ENCODE data around the gene TAX1BP3.

TAX1BP3 gene

GRCh38 chr17:3691617-3692067, 23.3 kb upstream of the TAX1BP3 start:
- no peak overlapping the region for H2BK120ac ChIP-seq (ENCODE audit: low read depth, low read length)
- H3K4me2 ChIP-seq (ENCODE audit: low read length, poor library complexity, severe bottlenecking) = no peak overlapping the region
- DNase-seq = no peak
- no peak overlapping the region for H3K23ac ChIP-seq (ENCODE audit: low read length in 2 of 2)
- H3K4me3 ChIP-seq (ENCODE audit: insufficient read depth in 1 of 2, low read depth in 1 of 2, low read length in 2 of 2) = no peak overlapping the region
- no peak overlapping the region for H4K91ac ChIP-seq (ENCODE audit: low read length)
- H3K27me3 ChIP-seq (ENCODE audit: control insufficient read depth in 1 of 2, insufficient read depth in 1 of 2, low read length in 2 of 2) = peaks cover 26 to 34% of the 10 kb centered on the region in 2 experiments
- H3K36me3 ChIP-seq (ENCODE audit: control insufficient read depth in 1 of 2, insufficient read depth in 2 of 2, low read depth in 1 of 2, low read length in 2 of 2) = no peaks in the 10 kb centered on the region
- no peak overlapping the region for H3K18ac ChIP-seq (ENCODE audit: low read depth in 1 of 2, low read length in 2 of 2)
- H2AFZ ChIP-seq (ENCODE audit: low read depth, low read length) = no peak overlapping the region
- no peak overlapping the region for H3K4ac ChIP-seq (ENCODE audit: low read depth in 1 of 2, low read length in 2 of 2)
- H3K79me1 ChIP-seq (replicated peaks; ENCODE audit: low read length, poor library complexity, severe bottlenecking) = no peaks in the 10 kb centered on the region
- no peak overlapping the region for H2BK5ac ChIP-seq (ENCODE audit: low read depth, low read length, poor library complexity, severe bottlenecking)
- no peak overlapping the region for H2BK15ac ChIP-seq (ENCODE audit: low read depth, poor library complexity, severe bottlenecking)
- H3K9ac ChIP-seq (ENCODE audit: low read length) = no peak overlapping the region
- H3K9me3 ChIP-seq (ENCODE audit: control insufficient read depth, low read length) = no peaks in the 10 kb centered on the region
- no peak overlapping the region for H2BK12ac ChIP-seq (ENCODE audit: low read length in 2 of 2)
- H3K4me1 ChIP-seq (ENCODE audit: control insufficient read depth, insufficient read depth, low read depth, low read length) = peaks cover 17% of the 10 kb centered on the region
- WGBS = 88% methylated on average over 15 of the region's 16 CpGs
- H3K27ac ChIP-seq (ENCODE audit: low read length, poor library complexity, severe bottlenecking) = no peak overlapping the region
- H2AK5ac ChIP-seq (ENCODE audit: low read length, severe bottlenecking) = no peak overlapping the region
- no peak overlapping the region for H4K8ac ChIP-seq (ENCODE audit: low read length)
- no peak overlapping the region for H3K14ac ChIP-seq (ENCODE audit: low read length in 2 of 2)

GRCh38 chr17:3690094-3690715, 21.8 kb upstream of the TAX1BP3 start:
- Histone ChIP-seq H4K91ac (ENCODE audit: low read length) (no peak overlapping the region), H2BK15ac (ENCODE audit: low read depth, poor library complexity, severe bottlenecking) (no peak overlapping the region), H3K9ac (ENCODE audit: low read length) (no peak overlapping the region), H4K8ac (ENCODE audit: low read length) (no peak overlapping the region), H2AK5ac (ENCODE audit: low read length, severe bottlenecking) (no peak overlapping the region), H2AFZ (ENCODE audit: low read depth, low read length) (no peak overlapping the region), H2BK5ac (ENCODE audit: low read depth, low read length, poor library complexity, severe bottlenecking) (no peak overlapping the region), H3K18ac (ENCODE audit: low read depth in 1 of 2, low read length in 2 of 2) (no peak overlapping the region), H3K27ac (ENCODE audit: low read length, poor library complexity, severe bottlenecking) (no peak overlapping the region), H3K9me3 (ENCODE audit: control insufficient read depth, low read length) (no peaks in the 10 kb centered on the region), H3K27me3 (ENCODE audit: control insufficient read depth in 1 of 2, insufficient read depth in 1 of 2, low read length in 2 of 2) (peaks cover 14 to 27% of the 10 kb centered on the region in 2 experiments), H3K14ac (ENCODE audit: low read length in 2 of 2) (no peak overlapping the region), H3K79me1 (replicated peaks; ENCODE audit: low read length, poor library complexity, severe bottlenecking) (no peaks in the 10 kb centered on the region), H3K4ac (ENCODE audit: low read depth in 1 of 2, low read length in 2 of 2) (no peak overlapping the region), H3K4me3 (ENCODE audit: insufficient read depth in 1 of 2, low read depth in 1 of 2, low read length in 2 of 2) (no peak overlapping the region), H3K4me2 (ENCODE audit: low read length, poor library complexity, severe bottlenecking) (no peak overlapping the region), H3K23ac (ENCODE audit: low read length in 2 of 2) (no peak overlapping the region), H2BK120ac (ENCODE audit: low read depth, low read length) (no peak overlapping the region), H3K36me3 (ENCODE audit: control insufficient read depth in 1 of 2, insufficient read depth in 2 of 2, low read depth in 1 of 2, low read length in 2 of 2) (no peaks in the 10 kb centered on the region), H2BK12ac (ENCODE audit: low read length in 2 of 2) (no peak overlapping the region), H3K4me1 (ENCODE audit: control insufficient read depth, insufficient read depth, low read depth, low read length) (peaks cover 8% of the 10 kb centered on the region)
- WGBS = 84% methylated on average over 22 of the region's 22 CpGs
- DNase-seq = no peak

GRCh38 chr17:3689262-3690093, 21.1 kb upstream of the TAX1BP3 start:
- Histone ChIP-seq H4K91ac (ENCODE audit: low read length) (no peak overlapping the region), H3K18ac (ENCODE audit: low read depth in 1 of 2, low read length in 2 of 2) (no peak overlapping the region), H3K9me3 (ENCODE audit: control insufficient read depth, low read length) (no peaks in the 10 kb centered on the region), H2AK5ac (ENCODE audit: low read length, severe bottlenecking) (no peak overlapping the region), H3K79me1 (replicated peaks; ENCODE audit: low read length, poor library complexity, severe bottlenecking) (no peaks in the 10 kb centered on the region), H3K9ac (ENCODE audit: low read length) (no peak overlapping the region), H3K4ac (ENCODE audit: low read depth in 1 of 2, low read length in 2 of 2) (no peak overlapping the region), H2AFZ (ENCODE audit: low read depth, low read length) (no peak overlapping the region), H4K8ac (ENCODE audit: low read length) (no peak overlapping the region), H3K23ac (ENCODE audit: low read length in 2 of 2) (no peak overlapping the region), H3K4me3 (ENCODE audit: insufficient read depth in 1 of 2, low read depth in 1 of 2, low read length in 2 of 2) (no peak overlapping the region), H2BK120ac (ENCODE audit: low read depth, low read length) (no peak overlapping the region), H3K27me3 (ENCODE audit: control insufficient read depth in 1 of 2, insufficient read depth in 1 of 2, low read length in 2 of 2) (peaks cover 7 to 27% of the 10 kb centered on the region in 2 experiments), H3K36me3 (ENCODE audit: control insufficient read depth in 1 of 2, insufficient read depth in 2 of 2, low read depth in 1 of 2, low read length in 2 of 2) (no peaks in the 10 kb centered on the region), H3K27ac (ENCODE audit: low read length, poor library complexity, severe bottlenecking) (no peak overlapping the region), H3K14ac (ENCODE audit: low read length in 2 of 2) (no peak overlapping the region), H2BK5ac (ENCODE audit: low read depth, low read length, poor library complexity, severe bottlenecking) (no peak overlapping the region), H3K4me1 (ENCODE audit: control insufficient read depth, insufficient read depth, low read depth, low read length) (peaks cover 2% of the 10 kb centered on the region), H3K4me2 (ENCODE audit: low read length, poor library complexity, severe bottlenecking) (no peak overlapping the region), H2BK15ac (ENCODE audit: low read depth, poor library complexity, severe bottlenecking) (no peak overlapping the region), H2BK12ac (ENCODE audit: low read length in 2 of 2) (no peak overlapping the region)
- no peak for DNase-seq
- 96% methylated on average over 41 of the region's 44 CpGs for WGBS

DNA sequence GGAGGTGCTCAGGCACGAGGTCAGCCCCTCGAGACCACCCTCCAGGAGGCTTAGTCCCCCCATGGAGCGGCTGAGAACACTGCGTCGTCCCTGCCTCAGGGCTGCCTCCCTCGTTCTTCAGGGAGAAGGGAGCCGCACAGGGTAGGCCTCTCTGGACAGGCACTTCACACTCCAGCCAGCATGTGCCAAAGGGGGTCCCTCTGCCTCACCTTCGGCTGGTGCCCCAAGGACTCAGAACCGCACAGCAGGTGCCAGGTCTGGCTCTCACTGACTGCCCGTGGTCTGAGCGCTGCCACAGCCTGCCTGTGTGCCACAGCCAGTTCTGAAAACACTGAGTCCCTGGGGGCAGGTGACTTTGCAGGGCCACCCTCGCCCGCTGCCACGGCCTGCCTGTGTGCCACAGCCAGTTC, 20.5 kb upstream of the TAX1BP3 start:
- no peak overlapping the region for H3K4ac ChIP-seq (ENCODE audit: low read depth in 1 of 2, low read length in 2 of 2)
- H3K27ac ChIP-seq (ENCODE audit: low read length, poor library complexity, severe bottlenecking) = no peak overlapping the region
- H3K4me3 ChIP-seq (ENCODE audit: insufficient read depth in 1 of 2, low read depth in 1 of 2, low read length in 2 of 2) = no peak overlapping the region
- no peaks in the 10 kb centered on the region for H3K79me1 ChIP-seq (replicated peaks; ENCODE audit: low read length, poor library complexity, severe bottlenecking)
- H3K27me3 ChIP-seq (ENCODE audit: control insufficient read depth in 1 of 2, insufficient read depth in 1 of 2, low read length in 2 of 2) = peaks cover 8 to 31% of the 10 kb centered on the region in 2 experiments
- H4K91ac ChIP-seq (ENCODE audit: low read length) = no peak overlapping the region
- no peaks in the 10 kb centered on the region for H3K36me3 ChIP-seq (ENCODE audit: control insufficient read depth in 1 of 2, insufficient read depth in 2 of 2, low read depth in 1 of 2, low read length in 2 of 2)
- no peak overlapping the region for H2BK5ac ChIP-seq (ENCODE audit: low read depth, low read length, poor library complexity, severe bottlenecking)
- H3K14ac ChIP-seq (ENCODE audit: low read length in 2 of 2) = no peak overlapping the region
- H2AFZ ChIP-seq (ENCODE audit: low read depth, low read length) = no peak overlapping the region
- H3K23ac ChIP-seq (ENCODE audit: low read length in 2 of 2) = no peak overlapping the region
- no peak overlapping the region for H2BK15ac ChIP-seq (ENCODE audit: low read depth, poor library complexity, severe bottlenecking)
- no peak overlapping the region for H2BK12ac ChIP-seq (ENCODE audit: low read length in 2 of 2)
- 93% methylated on average over 11 of the region's 14 CpGs for WGBS
- no peak for DNase-seq
- no peak overlapping the region for H2BK120ac ChIP-seq (ENCODE audit: low read depth, low read length)
- no peaks in the 10 kb centered on the region for H3K9me3 ChIP-seq (ENCODE audit: control insufficient read depth, low read length)
- H4K8ac ChIP-seq (ENCODE audit: low read length) = no peak overlapping the region
- no peak overlapping the region for H3K4me2 ChIP-seq (ENCODE audit: low read length, poor library complexity, severe bottlenecking)
- H2AK5ac ChIP-seq (ENCODE audit: low read length, severe bottlenecking) = no peak overlapping the region
- no peak overlapping the region for H3K9ac ChIP-seq (ENCODE audit: low read length)
- H3K4me1 ChIP-seq (ENCODE audit: control insufficient read depth, insufficient read depth, low read depth, low read length) = peaks cover 2% of the 10 kb centered on the region
- no peak overlapping the region for H3K18ac ChIP-seq (ENCODE audit: low read depth in 1 of 2, low read length in 2 of 2)

Data from mesenchymal stem cell (in vitro differentiated cells and primary cell).